Neuronal stem cell (in vitro differentiated cells): ENCODE results near the gene EMP2.

Source experiments
- DNase-seq: peaks from one replicate; pipeline ENCODE4 v3.0.0-alpha.2; 2013; ENCODE audit warnings: low spot score
- H2AFZ ChIP-seq: one replicate; pipeline ENCODE4 v1.6.1; 2013; ENCODE audit warnings: mild to moderate bottlenecking, low read length, inconsistent platforms
- H2AK5ac ChIP-seq: 2 replicates; pipeline ENCODE4 v1.6.1; 2013; ENCODE audit warnings: low read depth, mild to moderate bottlenecking, inconsistent platforms, low read length, moderate library complexity, mixed read lengths
- H2BK120ac ChIP-seq: 2 replicates; pipeline ENCODE4 v1.6.1; 2013; ENCODE audit warnings: low read depth, mild to moderate bottlenecking, inconsistent platforms, low read length, moderate library complexity, mixed read lengths
- H2BK12ac ChIP-seq: one replicate; pipeline ENCODE4 v1.6.1; 2013; ENCODE audit warnings: low read length, inconsistent platforms
- H2BK15ac ChIP-seq: 2 replicates; pipeline ENCODE4 v1.6.1; 2013; ENCODE audit warnings: mild to moderate bottlenecking, low read length, inconsistent platforms, mixed read lengths
- H2BK5ac ChIP-seq: one replicate; pipeline ENCODE4 v1.6.1; 2013; ENCODE audit warnings: inconsistent platforms, mild to moderate bottlenecking, low read length, moderate library complexity
- H3K14ac ChIP-seq: one replicate; pipeline ENCODE4 v1.6.1; 2013; ENCODE audit warnings: low read length, inconsistent platforms
- H3K18ac ChIP-seq: 2 replicates; pipeline ENCODE4 v1.6.1; 2013; ENCODE audit warnings: low read length, inconsistent platforms
- H3K23ac ChIP-seq: 2 replicates; pipeline ENCODE4 v1.6.1; 2013; ENCODE audit warnings: low read depth, mild to moderate bottlenecking, mixed read lengths, low read length, inconsistent platforms; ENCODE audit not compliant: poor library complexity
- H3K27ac ChIP-seq: replicated peaks from 3 replicates; pipeline ENCODE4 v1.5.1; 2013; ENCODE audit warnings: low read length, inconsistent platforms
- H3K27me3 ChIP-seq, 3 experiments: 2 replicates each; pipeline ENCODE4 v1.6.1; 2013; ENCODE audit warnings: low read length in 3 of 3, mild to moderate bottlenecking in 2 of 3, inconsistent platforms in 1 of 3, low read depth in 1 of 3, mixed read lengths in 1 of 3, moderate library complexity in 1 of 3; ENCODE audit not compliant: control insufficient read depth in 3 of 3, insufficient read depth in 3 of 3
- H3K36me3 ChIP-seq, 2 donors: replicated peaks in 1 of 2; 2 replicates each; pipeline ENCODE4 v1.6.1; 2013; ENCODE audit warnings: low read length in 2 of 2; ENCODE audit not compliant: control insufficient read depth in 2 of 2, insufficient read depth in 2 of 2
- H3K4ac ChIP-seq: 2 replicates; pipeline ENCODE4 v1.6.1; 2013; ENCODE audit warnings: inconsistent platforms, mild to moderate bottlenecking, low read length, moderate library complexity
- H3K4me1 ChIP-seq, 2 donors: 1 replicate in 1 of 2; 2 replicates in 1 of 2; pipeline ENCODE4 v1.6.1; 2013; ENCODE audit warnings: low read length in 2 of 2, low read depth in 1 of 2; ENCODE audit not compliant: control insufficient read depth in 2 of 2, insufficient read depth in 1 of 2
- H3K4me2 ChIP-seq: one replicate; pipeline ENCODE4 v1.6.1; 2013; ENCODE audit warnings: mild to moderate bottlenecking, low read length, inconsistent platforms; ENCODE audit not compliant: insufficient read depth, poor library complexity, severe bottlenecking
- H3K4me3 ChIP-seq, 2 donors: 2 replicates each; pipeline ENCODE4 v1.5.1; 2013; ENCODE audit warnings: low read length in 2 of 2, mild to moderate bottlenecking in 2 of 2, inconsistent platforms in 1 of 2, moderate library complexity in 1 of 2
- H3K79me1 ChIP-seq: one replicate; pipeline ENCODE4 v1.6.1; 2013; ENCODE audit warnings: low read depth, mild to moderate bottlenecking, inconsistent platforms, low read length, moderate library complexity
- H3K9ac ChIP-seq: one replicate; pipeline ENCODE4 v1.6.1; 2013; ENCODE audit warnings: mild to moderate bottlenecking, low read depth, low read length, inconsistent platforms; ENCODE audit not compliant: poor library complexity
- H3K9me3 ChIP-seq, 2 donors: replicated peaks in 1 of 2; 2 replicates each; pipeline versions ENCODE3 to v1.6.1; 2013; ENCODE audit warnings: low read length in 2 of 2, mild to moderate bottlenecking in 2 of 2, inconsistent platforms in 1 of 2, low read depth in 1 of 2, mixed read lengths in 1 of 2, moderate library complexity in 1 of 2; ENCODE audit not compliant: control insufficient read depth in 2 of 2, insufficient read depth in 1 of 2
- H4K8ac ChIP-seq: one replicate; pipeline ENCODE4 v1.6.1; 2013; ENCODE audit warnings: low read depth, mild to moderate bottlenecking, inconsistent platforms, low read length, moderate library complexity
- H4K91ac ChIP-seq: one replicate; pipeline ENCODE4 v1.6.1; 2013; ENCODE audit warnings: low read length, low read depth, mild to moderate bottlenecking, inconsistent platforms; ENCODE audit not compliant: poor library complexity
- WGBS, 2 donors: extraction: QIAGEN DNeasy Blood & Tissue Kit; methylation state at CpG; one replicate each; pipeline ENCODE4 v1.1.7; 2013; ENCODE audit warnings: missing lambda C conversion rate in 2 of 2, mixed read lengths in 1 of 2; ENCODE audit not compliant: insufficient read length in 2 of 2, insufficient replicate concordance in 1 of 2; ENCODE audit errors: extremely low coverage in 2 of 2; 5-methylcytosine and 5-hydroxymethylcytosine counted together

The EMP2 gene

GRCh38 chr16:10493276-10493675, 87.1 kb downstream of the EMP2 start:
- Histone ChIP-seq H3K4me1 (no peaks in the 10 kb centered on the region), H4K8ac (no peak overlapping the region), H3K4me3 (no peak overlapping the region), H4K91ac (no peak overlapping the region), H3K9ac (no peak overlapping the region), H2BK5ac (no peak overlapping the region), H3K27me3 (no peaks in the 10 kb centered on the region), H2BK12ac (no peak overlapping the region), H2BK15ac (no peak overlapping the region), H3K4me2 (no peak overlapping the region), H3K23ac (no peak overlapping the region), H2AK5ac (no peak overlapping the region), H2BK120ac (no peak overlapping the region), H3K18ac (no peak overlapping the region), H2AFZ (no peak overlapping the region), H3K14ac (no peak overlapping the region), H3K79me1 (no peaks in the 10 kb centered on the region), H3K4ac (no peak overlapping the region), H3K36me3 (no peaks in the 10 kb centered on the region), H3K27ac (no peak overlapping the region), H3K9me3 (peaks cover 0 to 2% of the 10 kb centered on the region in 2 donors)
- no CpG with 5 or more reads among the region's 8 CpGs for WGBS, 2 donors
- no peak for DNase-seq

GRCh38 chr16:10490141-10490540, 90.3 kb downstream of the EMP2 start:
- WGBS, 2 donors: no CpG with 5 or more reads among the region's 1 CpG
- H2BK120ac ChIP-seq: no peak overlapping the region

GRCh38 chr16:10485698-10486382, 94.6 kb downstream of the EMP2 start:
- no peak for DNase-seq
- Histone ChIP-seq H3K27ac (no peak overlapping the region), H3K14ac (no peak overlapping the region), H2AK5ac (no peak overlapping the region), H2BK12ac (no peak overlapping the region), H3K36me3 (peaks cover 2 to 11% of the 10 kb centered on the region in 2 donors), H3K4me3 (no peak overlapping the region), H3K79me1 (no peaks in the 10 kb centered on the region), H4K91ac (no peak overlapping the region), H2BK15ac (no peak overlapping the region), H2BK5ac (no peak overlapping the region), H3K4ac (no peak overlapping the region), H3K4me1 (no peaks in the 10 kb centered on the region), H2AFZ (no peak overlapping the region), H3K18ac (no peak overlapping the region), H2BK120ac (no peak overlapping the region), H3K9me3 (peaks cover 0 to 6% of the 10 kb centered on the region in 2 donors), H3K23ac (no peak overlapping the region), H3K4me2 (no peak overlapping the region), H4K8ac (no peak overlapping the region), H3K27me3 (no peaks in the 10 kb centered on the region), H3K9ac (no peak overlapping the region)
- no CpG with 5 or more reads among the region's 12 CpGs for WGBS, 2 donors

More at GRCh38 chr16:10490141-10490540, 90.3 kb downstream of the EMP2 start:
- no peak overlapping the region for H3K23ac ChIP-seq
- H2BK12ac ChIP-seq: no peak overlapping the region
- H3K18ac ChIP-seq: no peak overlapping the region
- no peak overlapping the region for H3K4me3 ChIP-seq
- H2AK5ac ChIP-seq: no peak overlapping the region
- no peaks in the 10 kb centered on the region for H3K79me1 ChIP-seq
- no peak overlapping the region for H3K4me2 ChIP-seq
- H3K14ac ChIP-seq: no peak overlapping the region
- no peaks in the 10 kb centered on the region for H3K36me3 ChIP-seq
- H2BK5ac ChIP-seq: no peak overlapping the region
- H3K4ac ChIP-seq: no peak overlapping the region
- H2AFZ ChIP-seq: no peak overlapping the region
- no peaks in the 10 kb centered on the region for H3K4me1 ChIP-seq
- no peak overlapping the region for H3K27ac ChIP-seq
- H3K9me3 ChIP-seq: peaks cover 0 to 6% of the 10 kb centered on the region in 2 donors
- H3K9ac ChIP-seq: no peak overlapping the region
- no peak overlapping the region for H4K91ac ChIP-seq
- no peak for DNase-seq
- no peak overlapping the region for H2BK15ac ChIP-seq
- H3K27me3 ChIP-seq: no peaks in the 10 kb centered on the region
- H4K8ac ChIP-seq: no peak overlapping the region

GRCh38 chr16:10485159-10485558, 95.2 kb downstream of the EMP2 start:
- H3K23ac ChIP-seq: no peak overlapping the region
- no peak overlapping the region for H4K91ac ChIP-seq
- H2AFZ ChIP-seq: no peak overlapping the region
- H4K8ac ChIP-seq: no peak overlapping the region
- H2BK120ac ChIP-seq: no peak overlapping the region
- no peaks in the 10 kb centered on the region for H3K27me3 ChIP-seq
- H3K9ac ChIP-seq: no peak overlapping the region
- H3K18ac ChIP-seq: no peak overlapping the region
- DNase-seq: no peak
- H2BK5ac ChIP-seq: no peak overlapping the region
- no peak overlapping the region for H3K4me2 ChIP-seq
- peaks cover 0 to 6% of the 10 kb centered on the region in 2 donors for H3K9me3 ChIP-seq
- no peak overlapping the region for H3K14ac ChIP-seq
- H2BK15ac ChIP-seq: no peak overlapping the region
- H3K4me3 ChIP-seq: no peak overlapping the region
- no peaks in the 10 kb centered on the region for H3K4me1 ChIP-seq
- no peak overlapping the region for H2BK12ac ChIP-seq
- H3K4ac ChIP-seq: no peak overlapping the region
- H3K79me1 ChIP-seq: no peaks in the 10 kb centered on the region
- H3K27ac ChIP-seq: no peak overlapping the region
- WGBS, 2 donors: no CpG with 5 or more reads among the region's 4 CpGs
- H2AK5ac ChIP-seq: no peak overlapping the region
- H3K36me3 ChIP-seq: peaks cover 2 to 18% of the 10 kb centered on the region in 2 donors
